PC-3 (cell line): ENCODE results near the gene PLPP1.

Experiments used
- CTCF ChIP-seq: fragments of 300-600 bp; sonication (generic); conservative IDR thresholded peaks from 2 replicates; pipeline ENCODE4 v1.5.1; 2017; ENCODE audit warnings: antibody characterized with exemption, low read depth, mild to moderate bottlenecking, low read length
- EZH2phosphoT487 ChIP-seq: fragments of 300-600 bp; sonication (generic); IDR thresholded peaks from 2 replicates; pipeline ENCODE4 v1.6.1; 2018; ENCODE audit warnings: mild to moderate bottlenecking, antibody characterized with exemption, low read length, borderline replicate concordance

DNA sequence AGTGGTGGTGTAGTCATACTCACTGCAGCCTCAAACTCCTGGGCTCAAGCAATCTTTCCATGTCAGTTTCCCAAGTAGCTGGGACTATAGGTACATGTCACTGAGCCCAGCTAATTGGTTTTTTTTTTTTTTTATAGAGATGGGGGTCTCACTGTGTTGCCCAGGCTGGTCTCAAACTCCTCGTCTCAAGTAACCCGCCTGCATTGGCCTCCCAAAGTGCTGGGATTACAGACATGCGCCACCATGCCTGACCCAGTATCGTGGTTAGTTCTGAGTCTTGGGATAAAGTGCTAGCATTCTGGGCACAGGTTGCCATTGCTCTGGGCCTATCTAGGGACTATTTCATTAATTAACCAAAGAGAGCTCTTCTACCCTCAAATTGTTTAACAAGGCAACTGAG lies 108.3 kb downstream of the PLPP1 start:
- no peak for TF ChIP-seq CTCF
- no peak for TF ChIP-seq EZH2phosphoT487
